AG10803 (cell line): ENCODE data around the gene PRICKLE2.
A peak's percentile ranks its signal among the peaks of the same experiment; 100 is the strongest.

Experiments
- DNase-seq: peaks from one replicate; pipeline ENCODE4 v3.0.0; 2010; ENCODE audit warnings: low read depth
- H3K4me3 ChIP-seq: 2 replicates; pipeline ENCODE4 v1.5.1; 2011; ENCODE audit warnings: mild to moderate bottlenecking, low read length, control low read depth
- TF ChIP-seq, protein P1 (sequence below): conservative IDR thresholded peaks from 2 replicates; pipeline ENCODE4 v1.5.1; 2011; ENCODE audit warnings: mild to moderate bottlenecking, low read length, control low read depth, inconsistent platforms

PRICKLE2 gene

DNA sequence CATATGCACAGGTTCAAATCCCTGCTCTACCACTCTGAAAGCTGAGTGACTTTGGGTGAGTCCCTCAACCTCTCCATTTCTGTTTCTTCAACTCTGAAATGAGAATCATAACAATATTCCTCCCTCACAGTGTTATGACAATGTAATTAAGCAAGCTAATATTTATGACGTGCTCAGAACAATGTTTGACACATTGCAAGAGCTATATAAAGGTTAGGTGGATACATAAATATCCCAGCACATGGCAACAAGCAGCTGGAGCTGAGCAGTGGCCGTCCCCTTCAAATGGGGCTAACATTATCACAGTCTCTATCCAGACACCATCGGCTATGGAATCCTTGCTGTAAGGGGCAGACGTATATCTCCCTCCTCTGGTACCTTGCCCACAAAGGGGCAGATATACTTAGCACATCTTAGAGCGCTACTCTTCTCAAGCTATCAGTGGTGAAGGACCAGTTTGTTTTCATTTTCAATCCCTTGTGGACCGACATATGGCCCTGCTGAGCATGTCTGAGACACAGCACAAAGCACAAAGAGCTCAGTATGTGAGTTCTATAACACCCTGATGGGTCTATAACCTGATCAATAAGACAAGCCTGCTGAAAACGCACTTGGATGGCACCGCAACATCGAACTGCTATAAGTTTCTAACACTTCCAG lies 80.9 kb downstream of the PRICKLE2 start:
- no peak overlapping the region for H3K4me3 ChIP-seq
- TF ChIP-seq, protein P1, sequence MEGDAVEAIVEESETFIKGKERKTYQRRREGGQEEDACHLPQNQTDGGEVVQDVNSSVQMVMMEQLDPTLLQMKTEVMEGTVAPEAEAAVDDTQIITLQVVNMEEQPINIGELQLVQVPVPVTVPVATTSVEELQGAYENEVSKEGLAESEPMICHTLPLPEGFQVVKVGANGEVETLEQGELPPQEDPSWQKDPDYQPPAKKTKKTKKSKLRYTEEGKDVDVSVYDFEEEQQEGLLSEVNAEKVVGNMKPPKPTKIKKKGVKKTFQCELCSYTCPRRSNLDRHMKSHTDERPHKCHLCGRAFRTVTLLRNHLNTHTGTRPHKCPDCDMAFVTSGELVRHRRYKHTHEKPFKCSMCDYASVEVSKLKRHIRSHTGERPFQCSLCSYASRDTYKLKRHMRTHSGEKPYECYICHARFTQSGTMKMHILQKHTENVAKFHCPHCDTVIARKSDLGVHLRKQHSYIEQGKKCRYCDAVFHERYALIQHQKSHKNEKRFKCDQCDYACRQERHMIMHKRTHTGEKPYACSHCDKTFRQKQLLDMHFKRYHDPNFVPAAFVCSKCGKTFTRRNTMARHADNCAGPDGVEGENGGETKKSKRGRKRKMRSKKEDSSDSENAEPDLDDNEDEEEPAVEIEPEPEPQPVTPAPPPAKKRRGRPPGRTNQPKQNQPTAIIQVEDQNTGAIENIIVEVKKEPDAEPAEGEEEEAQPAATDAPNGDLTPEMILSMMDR, result no peak
- no peak for DNase-seq

DNA sequence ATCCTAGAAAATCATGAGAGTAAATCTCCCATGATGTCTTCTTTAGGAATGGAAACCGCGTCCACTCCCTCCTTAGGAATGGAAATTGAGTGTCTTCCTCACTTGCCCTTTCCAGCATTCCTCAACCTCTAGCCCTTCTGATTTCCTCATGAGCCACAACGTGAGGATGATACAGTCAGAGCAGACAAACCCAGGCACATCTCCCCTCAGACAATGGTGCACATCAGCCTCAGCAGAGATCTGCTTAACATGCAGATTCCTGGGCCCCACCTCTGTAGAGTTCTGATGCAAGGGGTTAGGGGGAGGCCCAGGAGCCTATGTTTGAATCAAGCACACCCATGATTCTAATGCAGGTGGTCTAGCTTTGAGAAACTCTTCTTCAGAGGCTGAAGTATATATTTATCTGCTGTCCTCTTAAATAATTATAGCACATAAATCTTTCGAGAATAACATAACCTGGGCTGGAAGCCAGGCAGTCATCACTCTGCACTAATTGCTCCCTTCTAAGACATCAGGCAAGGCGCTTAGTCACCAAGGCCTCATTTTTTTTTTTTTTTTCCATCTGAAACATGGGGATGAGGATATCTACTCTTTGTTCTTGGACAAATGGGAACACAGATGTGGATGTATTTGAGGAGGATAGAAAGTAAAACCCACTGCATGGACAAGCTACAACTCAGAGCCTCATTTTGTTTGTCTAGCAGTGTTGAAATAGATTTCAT lies 81.7 kb downstream of the PRICKLE2 start:
- no peak overlapping the region for H3K4me3 ChIP-seq
- peak; percentile 74 for DNase-seq
- TF ChIP-seq, protein P1, result no peak

DNA sequence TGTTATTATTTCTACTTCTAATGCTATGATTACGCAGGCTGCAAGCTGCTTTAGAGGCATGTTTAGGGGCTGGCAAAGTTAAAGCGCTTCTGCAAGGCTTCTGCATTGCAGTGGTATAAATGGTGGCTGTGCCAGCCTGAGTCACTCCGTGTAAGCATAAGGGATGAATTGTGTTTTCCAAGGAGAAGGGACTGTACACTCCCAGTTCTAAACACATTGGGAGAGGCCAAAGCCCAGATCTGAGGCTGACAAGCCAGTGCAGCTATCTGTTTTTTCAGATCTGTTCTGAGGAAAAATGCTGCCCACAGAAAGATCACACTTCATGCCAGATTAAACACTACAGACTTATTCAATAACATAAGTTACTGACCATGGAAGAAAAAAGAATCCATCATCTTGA lies 83.8 kb downstream of the PRICKLE2 start:
- TF ChIP-seq, protein P1, result no peak
- H3K4me3 ChIP-seq, result no peak overlapping the region
- peak; percentile 15 for DNase-seq

DNA sequence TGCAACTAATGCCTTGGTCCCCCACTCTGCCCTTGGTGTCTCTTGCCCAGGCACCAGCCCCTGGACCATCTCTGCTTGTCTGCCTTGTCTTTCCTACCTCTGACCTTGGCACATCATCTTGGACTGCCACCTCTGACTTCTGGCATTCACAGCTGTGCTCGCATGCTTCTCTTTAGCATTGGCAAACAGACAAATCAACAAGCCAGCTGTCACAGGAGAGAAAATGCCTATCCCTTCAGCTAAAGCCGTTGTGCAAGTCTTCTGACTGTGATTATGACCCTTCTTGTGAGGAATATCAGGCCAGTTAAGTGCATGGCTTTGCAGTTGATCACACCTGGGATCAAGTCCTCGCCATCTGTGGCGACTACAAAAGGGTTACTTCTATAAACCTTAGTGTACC lies 84.6 kb downstream of the PRICKLE2 start:
- no peak overlapping the region for H3K4me3 ChIP-seq
- TF ChIP-seq, protein P1, result no peak
- no peak for DNase-seq

DNA sequence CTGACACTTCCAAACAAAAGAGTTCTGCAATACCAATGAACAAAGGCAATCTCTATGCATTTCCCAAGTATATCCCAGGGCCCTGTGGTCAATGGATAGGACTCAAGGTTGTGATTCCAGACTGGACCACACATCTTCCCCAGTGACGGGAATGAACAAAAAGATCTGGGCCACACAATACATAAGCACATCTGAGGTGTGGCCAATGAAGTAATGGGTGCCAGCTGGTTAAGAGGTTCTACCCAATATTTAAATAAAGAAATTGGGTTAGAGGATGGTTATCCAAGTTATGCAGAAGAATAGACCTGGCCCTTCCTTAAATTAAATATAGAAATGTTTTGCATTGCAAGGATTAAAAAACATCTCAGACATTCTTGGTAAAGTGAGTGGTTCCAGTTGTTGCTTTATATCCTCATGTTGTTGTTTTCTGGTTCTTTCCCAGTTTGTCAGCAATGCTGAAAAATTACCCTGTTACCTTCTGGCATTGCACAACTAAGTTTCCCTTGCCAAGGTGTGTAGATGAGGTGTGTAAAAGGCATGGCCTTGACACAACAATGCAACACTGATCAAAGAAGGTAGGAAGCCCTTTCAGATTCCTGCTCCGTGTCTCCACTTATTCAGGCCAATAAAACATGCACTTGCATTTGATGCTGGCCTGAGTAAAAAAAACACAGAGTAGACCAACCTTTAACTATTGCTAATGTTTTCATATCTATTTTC lies 86.5 kb downstream of the PRICKLE2 start:
- DNase-seq, result no peak
- TF ChIP-seq, protein P1, result no peak
- H3K4me3 ChIP-seq, result no peak overlapping the region

DNA sequence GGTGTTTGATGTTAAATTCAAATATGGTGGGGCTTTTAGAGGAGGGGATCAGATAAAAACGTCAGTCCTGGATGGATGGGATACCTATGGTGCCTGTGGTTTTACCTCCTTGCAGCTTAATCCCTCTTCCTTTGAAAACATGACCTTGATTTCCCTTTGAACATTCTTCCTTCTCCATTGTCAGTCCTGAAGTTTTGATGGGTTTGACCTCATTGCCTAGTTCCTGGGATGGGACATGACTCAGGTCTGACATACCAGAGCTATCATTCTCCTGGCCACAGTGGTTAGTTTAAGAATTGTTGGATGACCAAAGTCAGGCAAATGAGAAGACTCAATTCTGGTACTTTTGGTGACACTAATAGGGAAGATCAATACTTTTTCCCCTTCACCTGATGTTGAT lies 87.2 kb downstream of the PRICKLE2 start:
- peak; percentile 17 for DNase-seq
- TF ChIP-seq, protein P1, result no peak
- no peak overlapping the region for H3K4me3 ChIP-seq
